Spleen (tissue), 11 donors: ENCODE measurements around the gene NAALADL2. TPM values are rescaled to one million over a fixed set of nuclear protein-coding genes. Genes with fewer than 3 reads are reported as not detected.

Source experiments
- DNase-seq: peaks from one replicate; pipeline ENCODE4 v3.0.0-alpha.2; 2020
- H3K27ac ChIP-seq, 8 donors: fragments of 200-600 bp; sonication (generic) in 7 of 8; 1 replicate in 4 of 8; 2 replicates in 4 of 8; pipeline versions ENCODE4 v1.5.0 to v1.8.0; 2016 to 2021; ENCODE audit warnings: inconsistent platforms in 4 of 8, mild to moderate bottlenecking in 4 of 8, moderate library complexity in 1 of 8
- H3K27me3 ChIP-seq, 7 donors: fragments of 200-600 bp; sonication (generic) in 6 of 7; replicated peaks in 1 of 7; 1 replicate in 4 of 7; 2 replicates in 3 of 7; pipeline versions ENCODE4 v1.5.0 to v1.8.0; 2016 to 2021; ENCODE audit warnings: inconsistent platforms in 3 of 7, mild to moderate bottlenecking in 1 of 7
- H3K36me3 ChIP-seq, 6 donors: fragments of 200-600 bp; sonication (generic) in 5 of 6; 1 replicate in 4 of 6; 2 replicates in 2 of 6; pipeline versions ENCODE4 v1.5.0 to v1.8.0; 2016 to 2021; ENCODE audit warnings: inconsistent platforms in 2 of 6
- H3K4me1 ChIP-seq, 6 donors: fragments of 200-600 bp; sonication (generic) in 5 of 6; 1 replicate in 3 of 6; 2 replicates in 3 of 6; pipeline versions ENCODE4 v1.5.0 to v1.8.0; 2016 to 2021; ENCODE audit warnings: inconsistent platforms in 3 of 6
- H3K4me3 ChIP-seq, 8 donors: fragments of 200-600 bp; sonication (generic) in 7 of 8; 1 replicate in 4 of 8; 2 replicates in 4 of 8; pipeline versions ENCODE4 v1.5.0 to v1.8.0; 2016 to 2021; ENCODE audit warnings: inconsistent platforms in 4 of 8, mild to moderate bottlenecking in 4 of 8, moderate library complexity in 2 of 8
- H3K9me3 ChIP-seq, 8 donors: fragments of 200-600 bp; sonication (generic) in 7 of 8; 1 replicate in 4 of 8; 2 replicates in 4 of 8; pipeline versions ENCODE4 v1.5.0 to v1.8.0; 2016 to 2021; ENCODE audit warnings: inconsistent platforms in 4 of 8
- POLR2A ChIP-seq, 3 donors: fragments of 450-650 bp; IDR thresholded peaks; one replicate each; pipeline ENCODE4 v1.5.1; 2017; ENCODE audit warnings: antibody characterized with exemption in 3 of 3, mild to moderate bottlenecking in 1 of 3
- POLR2AphosphoS5 ChIP-seq, 3 donors: sonication (generic); formaldehyde crosslinking; IDR thresholded peaks; one replicate each; pipeline ENCODE4 v1.5.1; 2017; ENCODE audit warnings: antibody characterized with exemption in 3 of 3
- WGBS, 5 donors: extraction: QIAGEN DNeasy Blood & Tissue Kit in 3 of 5; methylation state at CpG; one replicate each; pipeline versions ENCODE4 v1.1.5 to v1.1.7; 2013 to 2018; 5-methylcytosine and 5-hydroxymethylcytosine counted together
- intact Hi-C: fragments of 100-400 bp; cut with DNase I; formaldehyde crosslinking; loops from one replicate; pipeline ENCODE4 v1.15.0; 2023; ENCODE audit warnings: low total_unique reads
- polyA plus RNA-seq, 3 donors: library from polyadenylated mRNA; stranded (reverse); fragments of 200-250 nt; gene quantifications; one replicate each; pipeline ENCODE4 v1.2.1, GENCODE V29; 2013
- total RNA-seq, 7 donors: library from RNA; depleted of rRNA in 3 of 7; stranded (reverse); fragments of >200 nt in 3 of 7; fragmentation: NEBNext Ultra II Directional in 4 of 7; extraction: Animal tissue kit (Norgen Biotek cat#: 25700) in 4 of 7; gene quantifications; one replicate each; pipeline versions ENCODE4 v1.1.0 to v1.2.1, GENCODE V29; 2016 to 2021
- TF ChIP-seq, protein P1 (sequence below), 11 experiments: fragments of 200-600 bp in 7 of 11; fragments of 450-650 bp in 4 of 11; sonication (generic) in 4 of 11; IDR thresholded peaks in 8 of 11; conservative IDR thresholded peaks in 3 of 11; 1 replicate in 7 of 11; 2 replicates in 4 of 11; pipeline versions ENCODE4 v1.4.0 to v1.8.0; 2016 to 2021; ENCODE audit warnings: antibody characterized with exemption in 11 of 11, inconsistent platforms in 4 of 11, mild to moderate bottlenecking in 1 of 11
- donor health status: healthy with polysubstance abuse.
- donor health status: DM: no; HTN: no; CAD: no; lungs with moderate emphysema.
- donor health status: DM: no; HTN: no; CAD: no.
- donor health status: Bipolar disorder and iron deficiency.
- donor health status: healthy.
- donor health status: DM: no; HTN: no; CAD: no.
- donor health status: DM: yes; HTN: yes; CAD: no.

Gene NAALADL2
- total and polyA plus RNA-seq, 10 donors: 0.09 to 14.4 (median 6.4) TPM

DNA sequence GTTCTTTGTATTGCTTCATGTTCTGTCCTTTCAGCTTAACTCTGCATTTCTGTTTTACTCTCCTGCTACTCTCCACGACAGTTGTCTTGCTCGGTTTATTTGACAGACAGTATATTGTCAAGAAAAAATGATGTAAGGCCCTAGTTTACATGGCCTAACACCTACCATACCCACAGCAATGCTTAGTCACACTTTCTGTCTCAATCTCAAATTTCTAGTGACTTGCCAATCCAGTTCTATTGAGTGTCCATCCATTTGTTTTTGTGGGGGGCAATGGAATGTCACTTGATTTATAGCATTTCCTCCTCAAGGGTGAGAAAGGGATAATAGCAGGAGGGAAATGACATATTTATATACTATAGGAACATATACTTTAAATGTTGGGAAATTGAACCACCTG, 676.2 kb downstream of the NAALADL2 start:
- intact Hi-C loops: no loop called here
- WGBS, 5 donors: 68 to 96% (median 82%) methylated on average over 2 of the region's 2 CpGs
- Histone ChIP-seq H3K4me3 (no peak overlapping the region), H3K9me3 (peaks cover 0 to 4% (median 0%) of the 10 kb centered on the region in 8 donors), H3K36me3 (no peaks in the 10 kb centered on the region), H3K27ac (no peak overlapping the region), H3K27me3 (no peaks in the 10 kb centered on the region), H3K4me1 (no peaks in the 10 kb centered on the region)
- TF ChIP-seq POLR2AphosphoS5 (IDR thresholded peaks at IDR 0.05) (no peak), POLR2A (IDR thresholded peaks at IDR 0.05) (no peak)
- TF ChIP-seq, protein P1, sequence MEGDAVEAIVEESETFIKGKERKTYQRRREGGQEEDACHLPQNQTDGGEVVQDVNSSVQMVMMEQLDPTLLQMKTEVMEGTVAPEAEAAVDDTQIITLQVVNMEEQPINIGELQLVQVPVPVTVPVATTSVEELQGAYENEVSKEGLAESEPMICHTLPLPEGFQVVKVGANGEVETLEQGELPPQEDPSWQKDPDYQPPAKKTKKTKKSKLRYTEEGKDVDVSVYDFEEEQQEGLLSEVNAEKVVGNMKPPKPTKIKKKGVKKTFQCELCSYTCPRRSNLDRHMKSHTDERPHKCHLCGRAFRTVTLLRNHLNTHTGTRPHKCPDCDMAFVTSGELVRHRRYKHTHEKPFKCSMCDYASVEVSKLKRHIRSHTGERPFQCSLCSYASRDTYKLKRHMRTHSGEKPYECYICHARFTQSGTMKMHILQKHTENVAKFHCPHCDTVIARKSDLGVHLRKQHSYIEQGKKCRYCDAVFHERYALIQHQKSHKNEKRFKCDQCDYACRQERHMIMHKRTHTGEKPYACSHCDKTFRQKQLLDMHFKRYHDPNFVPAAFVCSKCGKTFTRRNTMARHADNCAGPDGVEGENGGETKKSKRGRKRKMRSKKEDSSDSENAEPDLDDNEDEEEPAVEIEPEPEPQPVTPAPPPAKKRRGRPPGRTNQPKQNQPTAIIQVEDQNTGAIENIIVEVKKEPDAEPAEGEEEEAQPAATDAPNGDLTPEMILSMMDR (IDR thresholded peaks at IDR 0.05 in 8 of 11, conservative IDR thresholded peaks at IDR 0.05 in 3 of 11): no peak
- no peak for DNase-seq

DNA sequence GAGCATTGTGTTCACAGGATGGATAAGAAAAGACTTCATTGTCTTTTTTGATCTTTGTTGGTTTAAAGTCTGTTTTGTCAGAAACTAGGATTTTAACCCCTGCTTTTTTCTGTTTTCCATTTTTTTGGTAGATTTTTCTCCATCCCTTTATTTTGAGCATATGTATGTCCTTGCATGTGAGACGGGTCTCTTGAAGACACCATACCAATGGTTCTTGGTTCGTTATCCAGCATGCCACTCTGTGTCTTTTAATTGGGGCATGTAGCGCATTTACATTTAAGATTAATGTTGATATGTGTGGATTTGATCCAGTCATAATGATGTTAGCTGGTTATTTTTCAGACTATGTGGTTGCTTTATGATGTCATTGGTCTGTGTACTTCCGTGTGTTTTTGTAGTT, 687.0 kb downstream of the NAALADL2 start:
- Histone ChIP-seq H3K36me3 (no peaks in the 10 kb centered on the region), H3K27me3 (no peaks in the 10 kb centered on the region), H3K4me1 (no peaks in the 10 kb centered on the region), H3K9me3 (peaks cover 0 to 38% (median 9%) of the 10 kb centered on the region in 8 donors), H3K4me3 (no peak overlapping the region), H3K27ac (no peak overlapping the region)
- no peak for DNase-seq
- 88 to 96% (median 94%) methylated on average over 4 of the region's 4 CpGs for WGBS, 5 donors
- TF ChIP-seq POLR2AphosphoS5 (IDR thresholded peaks at IDR 0.05): no peak
- TF ChIP-seq, protein P1 (IDR thresholded peaks at IDR 0.05 in 8 of 11, conservative IDR thresholded peaks at IDR 0.05 in 3 of 11): no peak
- TF ChIP-seq POLR2A (IDR thresholded peaks at IDR 0.05): no peak
- intact Hi-C loops: no loop called here

DNA sequence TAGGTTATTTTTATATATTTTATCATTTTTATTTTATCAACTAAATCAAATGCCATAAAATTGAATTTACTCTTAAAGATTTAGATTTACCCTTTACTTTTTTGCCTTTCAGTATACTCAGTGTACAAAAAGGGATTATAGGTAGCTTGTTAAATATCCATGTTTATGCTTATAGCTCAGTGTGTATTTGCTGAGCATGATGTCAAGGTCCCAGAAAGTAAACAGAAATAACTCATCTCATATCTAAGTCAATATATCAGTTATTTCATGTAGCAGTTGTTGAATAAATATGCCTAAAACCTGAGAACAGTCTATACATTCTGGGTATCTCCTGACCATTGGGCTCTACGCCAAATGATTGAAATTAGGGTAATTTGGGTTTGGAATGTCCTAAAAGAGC, 693.8 kb downstream of the NAALADL2 start:
- intact Hi-C loops: no loop called here

DNA sequence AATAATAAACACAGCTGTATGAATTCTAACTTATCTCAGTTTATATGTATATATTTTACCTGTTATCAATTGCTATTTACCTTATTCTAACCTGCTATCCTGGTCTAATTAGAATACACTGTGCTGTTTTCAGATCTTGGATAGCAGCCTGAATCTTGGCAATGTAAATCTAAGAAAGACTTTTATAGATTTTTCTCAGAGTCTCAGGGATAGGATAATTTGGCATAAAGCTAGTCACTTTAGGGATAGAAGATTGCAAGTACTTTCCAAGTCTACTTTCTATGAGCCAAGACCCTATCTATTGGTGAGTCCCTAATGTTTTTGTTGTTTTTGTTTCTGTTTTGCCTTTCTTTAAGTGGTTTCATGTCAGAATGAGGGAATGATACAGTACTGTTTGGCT, 695.7 kb downstream of the NAALADL2 start:
- peaks cover 0 to 19% (median 5%) of the 10 kb centered on the region in 8 donors for H3K9me3 ChIP-seq
- TF ChIP-seq POLR2AphosphoS5 (IDR thresholded peaks at IDR 0.05) (no peak), POLR2A (IDR thresholded peaks at IDR 0.05) (no peak)
- TF ChIP-seq, protein P1 (IDR thresholded peaks at IDR 0.05 in 8 of 11, conservative IDR thresholded peaks at IDR 0.05 in 3 of 11): no peak
- no peak overlapping the region for H3K27ac ChIP-seq
- no peaks in the 10 kb centered on the region for H3K27me3 ChIP-seq
- DNase-seq: no peak
- H3K4me1 ChIP-seq: no peaks in the 10 kb centered on the region
- no peak overlapping the region for H3K4me3 ChIP-seq
- H3K36me3 ChIP-seq: no peaks in the 10 kb centered on the region
- intact Hi-C loops: no loop called here

More for the DNA sequence above, 693.8 kb downstream of the NAALADL2 start:
- Histone ChIP-seq H3K27me3 (no peaks in the 10 kb centered on the region), H3K4me1 (no peaks in the 10 kb centered on the region), H3K4me3 (no peak overlapping the region), H3K27ac (no peak overlapping the region), H3K36me3 (no peaks in the 10 kb centered on the region), H3K9me3 (peaks cover 0 to 9% (median 0%) of the 10 kb centered on the region in 8 donors)
- WGBS, 5 donors: 72 to 82% (median 78%) methylated on average over 1 of the region's 1 CpG
- TF ChIP-seq, protein P1 (IDR thresholded peaks at IDR 0.05 in 8 of 11, conservative IDR thresholded peaks at IDR 0.05 in 3 of 11): no peak
- no peak for TF ChIP-seq POLR2A (IDR thresholded peaks at IDR 0.05)
- no peak for TF ChIP-seq POLR2AphosphoS5 (IDR thresholded peaks at IDR 0.05)
- DNase-seq: no peak
